Pons (tissue), 1 donor: ENCODE data around the gene RTKN.

ENCODE experiments used
- DNase-seq: peaks from one replicate; pipeline ENCODE4 v3.0.0-alpha.2; 2016; ENCODE audit warnings: low spot score

The RTKN gene

DNA sequence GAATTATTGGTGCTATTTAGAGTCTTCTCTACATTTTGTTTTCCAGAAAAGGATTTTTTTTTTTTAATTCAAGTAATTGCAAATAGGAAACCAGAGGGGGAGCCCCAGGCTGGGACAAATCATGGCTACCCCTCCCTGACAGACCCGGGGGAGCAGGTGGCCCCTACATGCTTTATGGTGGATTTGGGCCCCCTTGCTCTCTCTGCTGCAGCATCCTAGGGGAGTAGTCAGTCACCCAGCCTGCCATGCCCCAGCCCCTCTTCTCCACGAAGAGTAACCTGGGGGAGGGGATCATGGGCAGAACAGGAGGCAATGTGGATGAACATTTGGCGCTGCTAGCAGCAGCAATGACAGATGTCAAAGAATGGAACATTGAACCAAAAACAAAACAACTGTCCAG lies 25.0 kb downstream of the RTKN start:
- DNase-seq: no peak

DNA sequence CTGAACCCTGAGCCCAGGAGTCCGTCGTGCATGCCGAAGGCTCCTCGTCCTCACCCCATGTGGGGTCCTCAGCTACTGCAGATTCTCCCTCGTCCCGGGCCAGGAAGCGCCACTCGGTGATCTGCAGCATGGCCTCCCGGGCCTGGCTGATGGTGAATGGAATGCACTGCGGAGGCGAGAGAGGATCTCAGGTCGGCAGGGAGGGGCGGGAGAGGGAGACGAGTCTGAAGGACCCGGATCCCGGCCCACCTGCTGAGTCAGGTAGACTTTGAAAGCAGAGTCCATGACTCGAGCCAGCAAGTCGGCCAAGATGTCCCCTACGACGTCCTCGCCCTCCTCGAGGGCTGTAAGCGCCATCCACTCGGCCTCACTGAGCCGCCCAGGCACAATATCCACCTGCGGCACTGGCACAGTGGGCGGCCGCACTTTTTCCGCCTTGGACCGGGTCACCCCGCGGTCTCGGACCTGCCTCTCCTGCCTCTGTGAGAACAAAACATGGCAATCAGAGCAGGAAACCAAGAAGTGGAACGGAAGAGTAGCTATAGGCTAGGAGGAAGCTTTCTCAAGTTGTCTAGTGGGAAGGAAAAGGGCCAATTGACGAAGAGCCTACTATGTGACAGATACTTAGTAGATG lies 25.9 kb downstream of the RTKN start:
- DNase-seq: no peak

DNA sequence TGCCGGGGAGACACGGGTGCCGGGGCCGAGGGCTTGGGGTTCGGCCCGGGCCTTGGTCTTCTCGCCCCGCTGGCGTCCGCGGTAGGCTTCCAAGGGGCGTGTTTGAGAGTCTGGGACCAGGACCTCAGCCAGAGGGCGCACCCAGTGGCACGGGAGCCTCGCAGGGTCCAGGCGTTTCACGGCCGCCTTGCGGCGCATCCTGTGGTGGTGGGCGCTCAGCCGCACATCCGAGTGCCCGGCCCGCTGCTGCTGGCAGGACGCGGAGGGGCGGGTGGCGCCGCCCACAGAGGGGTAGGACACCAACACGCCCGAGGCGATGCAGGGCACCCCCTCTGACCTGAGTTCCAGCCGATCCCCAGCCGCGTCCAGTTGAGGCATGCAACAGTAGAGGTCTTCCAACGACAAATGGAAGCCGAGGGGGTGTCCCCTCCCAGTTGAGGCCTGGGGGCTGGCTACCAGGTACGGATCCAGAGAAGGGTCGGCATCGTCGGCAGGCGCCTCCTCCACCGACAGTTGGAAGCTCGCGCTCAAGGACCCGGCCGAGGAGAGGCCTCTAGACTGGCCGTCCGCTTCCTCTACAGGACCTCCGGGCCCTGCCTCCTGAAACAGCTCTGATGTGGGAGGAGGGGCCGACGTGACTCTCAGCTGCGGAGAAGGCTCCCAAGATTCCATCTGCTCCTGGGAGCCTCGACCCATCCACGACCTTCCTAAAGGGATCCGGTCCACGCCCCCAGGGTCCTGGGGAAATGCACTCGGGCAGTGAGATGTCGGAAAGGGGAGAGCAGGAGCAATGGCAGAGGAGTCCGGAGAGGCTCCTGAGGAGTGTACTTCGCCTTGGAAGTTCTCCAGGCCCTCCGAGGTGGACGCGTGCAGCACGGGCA lies 26.6 kb downstream of the RTKN start:
- no peak for DNase-seq

DNA sequence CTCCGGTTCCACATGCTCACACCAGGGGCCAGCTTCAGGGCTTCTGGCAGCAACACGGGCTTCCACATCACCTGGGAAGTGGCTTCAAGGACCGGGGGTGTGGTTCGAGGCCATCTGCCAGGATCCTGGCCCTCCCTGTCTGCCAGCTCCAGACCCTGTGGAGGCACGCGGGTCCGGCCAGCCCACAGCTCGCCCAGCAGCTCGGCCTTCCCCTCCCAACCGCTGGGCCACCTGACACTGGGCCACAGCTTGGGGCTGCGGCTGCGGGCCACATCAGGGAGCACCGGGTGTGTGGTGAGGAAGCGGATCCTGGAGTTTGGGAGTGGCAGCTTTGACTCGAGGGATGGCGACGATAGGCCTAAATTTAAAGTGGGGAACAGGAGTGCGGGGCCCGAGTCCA lies 27.3 kb downstream of the RTKN start:
- no peak for DNase-seq

DNA sequence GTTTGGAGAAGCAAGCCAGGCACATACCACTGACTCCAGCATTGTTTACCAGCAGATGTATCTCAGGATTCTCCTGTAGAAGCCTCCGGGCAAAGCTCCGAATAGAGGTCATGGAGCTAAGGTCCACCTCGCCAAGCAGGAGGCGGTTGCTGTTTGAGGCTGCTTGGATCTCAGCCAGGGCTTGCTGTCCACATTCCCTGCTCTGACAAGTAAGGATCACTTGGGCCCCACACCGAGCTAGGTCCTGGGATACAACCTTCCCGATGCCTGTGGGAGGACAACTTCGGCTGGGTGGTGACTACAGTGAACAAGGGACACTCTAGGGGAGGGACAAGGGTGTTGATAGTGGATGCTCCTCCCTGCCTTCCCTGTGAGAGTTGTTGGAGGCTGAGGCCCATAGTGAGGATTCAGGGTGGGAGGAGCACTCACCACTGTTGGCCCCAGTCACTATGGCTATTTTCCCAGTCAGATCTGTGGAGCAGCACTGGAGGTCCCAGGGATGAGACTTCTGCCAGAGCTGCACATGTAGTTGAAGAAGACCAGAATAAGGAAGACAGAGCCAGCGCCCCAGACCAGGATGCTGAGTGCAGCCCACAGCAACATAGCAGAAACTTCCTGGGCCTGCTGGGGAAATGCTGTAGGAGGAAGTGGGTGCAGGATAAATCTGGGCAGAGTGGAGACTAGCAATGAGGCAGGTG lies 28.6 kb downstream of the RTKN start:
- DNase-seq: no peak

DNA sequence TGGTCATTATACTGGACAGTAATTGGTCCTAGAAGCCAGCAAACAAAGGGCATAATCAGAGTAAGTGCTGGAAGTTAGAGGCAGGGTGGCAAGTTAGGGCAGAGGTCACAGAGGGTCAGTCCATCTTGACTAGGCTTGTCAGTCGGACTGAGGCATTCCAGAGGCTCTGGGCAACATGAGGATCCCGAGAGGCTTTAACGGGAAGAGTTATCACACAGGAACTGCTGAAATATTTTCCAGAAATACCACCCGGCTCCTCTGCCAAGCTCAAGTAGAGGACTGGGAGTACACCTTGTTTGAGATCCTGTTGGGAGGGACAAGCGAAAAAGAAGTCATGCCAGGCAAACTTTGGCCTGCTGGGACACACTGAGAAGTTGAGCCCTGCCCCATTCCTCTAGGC lies 34.1 kb downstream of the RTKN start:
- DNase-seq: no peak

DNA sequence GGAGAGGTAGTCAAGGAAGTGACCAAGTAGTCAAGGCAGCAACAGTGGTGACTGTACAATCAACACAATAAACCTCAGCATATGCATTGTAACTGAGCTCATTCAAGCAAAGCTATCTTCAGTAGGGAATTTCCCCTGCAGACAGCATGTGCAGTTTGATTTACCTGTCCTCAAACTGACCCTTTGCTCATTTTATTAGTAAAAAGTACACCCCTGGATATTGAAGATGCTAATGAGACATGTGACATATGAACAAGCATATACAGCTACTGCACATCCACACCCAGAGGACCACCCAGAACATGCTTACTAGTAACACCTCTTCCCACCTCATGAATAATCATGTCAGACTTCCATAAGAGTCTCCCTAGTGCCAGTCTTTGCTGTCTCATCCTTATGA lies 35.7 kb downstream of the RTKN start:
- no peak for DNase-seq

DNA sequence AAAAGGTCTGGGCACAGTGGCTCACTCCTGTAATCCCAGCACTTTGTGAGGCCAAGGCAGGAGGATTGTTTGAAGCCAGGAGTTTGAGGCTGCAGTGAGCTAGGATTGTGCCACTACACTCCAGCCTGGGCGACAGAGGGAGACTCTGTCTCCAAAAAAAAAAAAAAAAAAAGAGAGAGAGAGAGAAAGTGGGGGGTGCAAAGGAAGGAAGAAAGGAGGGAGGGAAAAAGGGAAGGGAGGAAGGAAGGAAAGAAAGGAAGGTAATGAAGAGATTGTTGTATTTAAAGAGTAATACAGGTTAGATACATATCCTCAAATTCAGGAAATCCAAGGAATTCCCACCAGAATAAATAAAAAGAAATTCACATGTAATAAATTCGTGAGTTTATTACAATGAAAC lies 39.8 kb downstream of the RTKN start:
- DNase-seq: no peak

DNA sequence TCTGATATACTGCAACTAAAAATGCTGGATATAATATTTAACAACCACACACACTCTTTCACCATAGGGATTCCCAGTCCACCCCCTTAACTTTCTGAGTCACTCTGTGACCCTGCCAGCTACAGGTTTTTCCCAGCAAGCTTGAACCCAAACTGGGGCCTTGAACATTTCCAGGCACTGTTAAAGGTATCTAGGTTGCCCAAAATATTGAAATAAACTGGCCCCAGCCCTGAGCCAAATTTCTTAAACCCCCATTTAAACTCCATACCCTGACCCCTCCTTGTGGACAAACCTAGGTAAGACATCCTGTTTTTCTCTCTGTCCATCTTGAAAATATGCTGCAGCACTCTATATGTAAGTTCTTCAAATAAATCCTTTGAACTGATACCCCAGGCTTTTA lies 42.0 kb downstream of the RTKN start:
- no peak for DNase-seq

DNA sequence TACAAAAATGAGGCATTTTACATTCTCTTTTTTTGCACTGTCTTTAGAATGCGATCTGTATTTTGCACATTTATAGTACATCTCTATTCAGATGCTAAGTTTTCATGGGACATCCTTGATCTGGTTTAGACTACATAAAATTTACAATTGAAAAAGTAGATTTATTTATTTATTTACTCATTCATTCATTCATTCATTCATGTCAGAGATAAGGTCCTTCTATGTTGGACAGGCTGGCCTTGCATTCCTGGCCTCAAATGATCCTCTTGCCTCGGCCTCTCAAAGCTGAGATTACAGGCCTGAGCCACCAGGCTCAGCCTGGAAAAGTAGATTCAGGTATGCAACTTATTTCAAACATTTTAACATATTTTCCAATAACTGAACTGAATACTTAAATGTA lies 45.6 kb downstream of the RTKN start:
- no peak for DNase-seq

DNA sequence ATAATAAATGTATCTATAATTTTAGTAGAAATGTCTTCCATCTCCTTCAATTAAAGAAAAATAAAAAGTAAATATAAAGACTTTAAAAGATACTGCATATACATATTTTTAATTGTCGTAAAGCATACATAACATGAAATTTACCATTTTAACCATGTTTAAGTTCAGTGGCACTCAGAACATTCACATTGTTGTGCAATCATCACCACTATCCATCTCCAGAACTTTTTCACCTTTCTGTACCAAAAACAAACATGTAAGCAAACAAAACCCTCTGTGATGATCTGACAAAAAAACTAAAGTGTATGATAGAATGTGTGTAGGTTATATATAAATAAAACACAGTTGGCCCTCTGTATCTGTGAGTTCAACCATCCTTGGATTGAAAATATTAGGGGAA lies 48.2 kb downstream of the RTKN start:
- DNase-seq: no peak

DNA sequence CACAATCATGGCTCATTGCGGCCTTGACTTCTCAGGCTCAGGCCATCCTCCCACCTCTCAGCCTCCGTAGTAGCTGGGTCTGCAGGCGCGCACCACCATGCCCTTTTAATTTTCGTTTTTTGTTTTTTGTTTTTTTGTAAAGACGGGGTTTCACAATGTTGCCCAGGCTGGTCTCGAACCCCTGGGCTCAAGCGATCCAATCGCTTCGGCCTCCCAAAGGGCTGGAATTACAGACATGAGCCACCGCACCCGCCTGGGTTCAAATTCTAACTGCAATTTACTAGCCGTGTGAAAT lies 49.3 kb downstream of the RTKN start:
- DNase-seq: no peak

DNA sequence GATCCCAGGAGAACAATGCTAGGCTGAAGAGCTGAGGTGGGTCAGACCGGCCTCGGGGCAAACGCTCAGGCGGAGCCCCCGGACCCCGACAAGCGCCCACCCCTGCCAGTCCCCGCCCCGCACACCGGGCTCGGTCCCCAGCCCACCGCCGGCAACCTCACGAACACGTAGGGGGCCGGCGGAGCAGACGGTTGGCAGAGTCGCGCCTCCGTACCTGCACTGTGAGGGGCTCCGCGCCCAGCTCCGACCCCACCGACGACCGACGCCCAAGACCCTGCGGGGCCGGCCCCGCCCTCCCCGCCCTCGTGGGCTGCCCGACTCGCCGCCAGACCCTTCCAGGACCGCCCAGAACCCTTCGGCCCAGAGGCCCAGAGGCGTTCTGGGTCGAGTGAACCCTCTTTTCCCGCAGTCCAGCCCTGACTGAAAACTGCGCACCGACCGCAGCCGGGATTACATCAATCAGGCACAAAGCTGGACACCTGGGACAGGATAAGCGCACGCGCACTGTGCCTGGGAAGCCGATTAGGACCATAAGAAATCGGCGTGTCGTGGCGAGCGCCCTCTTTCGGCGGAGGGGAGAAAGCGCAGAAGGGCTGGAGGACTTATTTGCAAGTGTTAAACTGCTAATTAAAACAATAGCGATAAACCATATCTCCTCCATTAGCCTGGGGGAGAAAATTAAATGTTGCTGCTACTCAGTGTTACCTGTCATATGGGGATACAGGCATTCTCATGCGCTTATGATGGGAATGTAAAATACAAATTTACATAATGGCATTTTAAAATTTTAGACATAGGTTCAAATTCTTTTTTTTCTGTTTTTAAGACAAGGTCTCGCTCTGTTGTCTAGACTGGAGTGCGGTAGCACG lies 49.9 kb downstream of the RTKN start:
- DNase-seq: peak; percentile 96

DNA sequence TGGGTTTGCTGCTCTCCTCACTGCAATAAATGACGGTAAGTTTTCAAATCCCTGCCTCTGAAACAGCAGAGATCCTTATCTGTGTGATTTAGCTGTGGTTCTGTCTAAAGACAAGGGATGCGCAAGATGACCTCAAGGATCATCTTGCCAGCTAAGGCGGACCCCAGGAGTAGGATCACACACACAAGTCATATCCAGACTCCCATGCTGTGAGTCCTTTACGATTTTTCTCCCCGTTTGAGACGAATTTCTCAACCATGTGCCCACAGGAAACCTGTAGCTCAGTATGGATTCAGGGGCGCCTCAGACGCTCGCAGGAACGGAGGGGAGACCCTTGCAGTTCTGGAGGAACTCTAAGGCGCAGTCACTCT lies 50.5 kb downstream of the RTKN start:
- DNase-seq: peak; percentile 44

DNA sequence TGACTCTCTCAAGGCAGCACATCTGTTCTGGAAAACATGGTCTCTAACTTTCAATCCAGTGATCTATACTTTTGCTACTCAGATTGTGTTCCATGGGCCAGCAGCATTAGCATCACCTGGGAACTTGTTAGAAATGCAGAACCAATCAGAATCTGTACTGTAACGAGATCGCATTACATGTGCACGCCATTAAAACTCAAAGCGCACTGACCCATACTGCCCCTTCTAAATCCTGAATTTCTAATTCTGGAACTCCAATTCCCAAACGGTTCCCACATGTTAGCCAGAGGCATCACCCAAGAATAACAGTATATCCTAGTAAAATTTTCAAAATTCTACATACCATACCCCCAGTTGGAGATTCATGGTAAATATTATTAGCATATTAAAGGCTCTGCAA lies 51.1 kb downstream of the RTKN start:
- DNase-seq: no peak

DNA sequence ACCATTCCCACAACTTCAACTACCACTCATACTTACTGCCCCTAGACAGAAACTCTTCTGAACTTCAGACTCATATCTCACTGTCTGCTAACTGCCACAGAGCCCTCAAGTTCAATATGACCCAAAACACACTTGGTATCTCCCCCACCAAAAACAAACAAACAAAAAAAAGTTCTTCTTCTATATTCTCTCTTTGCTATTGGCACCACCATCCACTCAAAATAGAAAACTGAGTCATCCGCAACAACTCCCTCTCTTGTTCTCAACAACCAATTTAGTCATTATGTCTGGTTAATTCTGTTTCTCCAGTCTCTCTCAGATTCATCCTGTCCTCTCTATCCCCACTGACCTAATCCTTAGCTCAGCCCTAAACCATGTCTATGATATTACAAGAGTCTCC lies 54.4 kb downstream of the RTKN start:
- DNase-seq: peak; percentile 70

DNA sequence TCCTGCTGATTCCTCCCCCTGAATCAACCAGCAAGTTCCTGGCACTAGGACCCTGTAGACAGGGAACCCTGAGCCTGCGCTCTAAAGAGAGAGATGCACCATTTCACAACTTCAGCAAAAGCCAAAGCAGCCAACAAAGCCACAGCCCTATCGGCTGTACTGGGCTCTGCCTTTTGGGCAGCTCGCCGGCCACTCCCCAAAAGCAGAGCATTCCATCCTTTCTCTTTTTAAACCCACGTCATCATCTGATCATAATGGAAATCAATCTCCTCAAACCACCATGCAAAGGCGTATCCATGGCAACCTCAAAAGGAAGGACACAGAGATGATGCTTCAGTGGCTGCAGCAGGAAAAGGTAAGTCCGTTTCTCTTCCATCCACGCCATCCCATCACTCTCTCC lies 56.3 kb downstream of the RTKN start:
- DNase-seq: peak; percentile 89

DNA sequence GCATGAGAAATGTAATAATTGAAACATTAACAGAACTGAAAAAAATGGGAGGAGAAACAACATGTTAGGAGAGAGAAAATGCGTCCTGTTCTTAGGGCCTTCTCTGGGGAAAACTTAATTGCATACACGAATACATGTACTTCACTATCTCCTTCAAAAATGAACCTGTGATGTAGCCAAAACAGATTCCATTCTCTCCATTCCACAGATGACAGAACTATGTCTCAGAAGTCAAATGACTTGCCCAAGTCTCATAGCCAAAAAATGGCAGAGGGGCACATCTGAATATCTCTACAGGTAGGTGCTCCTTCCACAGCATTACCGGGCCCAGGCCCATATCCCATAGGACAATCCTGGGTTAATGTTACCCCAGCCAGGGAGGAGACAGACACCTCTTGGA lies 57.7 kb downstream of the RTKN start:
- DNase-seq: no peak

DNA sequence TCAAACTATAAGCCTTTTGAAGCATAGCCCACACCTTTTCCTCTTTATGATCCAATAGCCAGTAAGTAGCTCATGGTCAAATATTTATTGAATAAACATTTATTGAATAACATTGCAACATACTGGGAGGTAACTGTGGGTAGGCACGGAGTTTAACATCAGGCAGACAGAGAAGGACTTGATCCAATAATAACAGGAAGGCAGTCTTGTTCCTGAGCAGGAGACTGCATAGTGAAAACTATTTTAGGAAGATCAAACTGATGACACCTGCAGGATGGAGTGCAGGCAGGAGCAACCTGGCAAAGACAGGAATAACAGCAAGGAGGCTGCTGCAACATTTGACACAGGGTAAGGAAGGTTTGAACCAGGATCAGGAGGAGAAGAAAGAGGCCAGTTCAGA lies 58.5 kb downstream of the RTKN start:
- no peak for DNase-seq

DNA sequence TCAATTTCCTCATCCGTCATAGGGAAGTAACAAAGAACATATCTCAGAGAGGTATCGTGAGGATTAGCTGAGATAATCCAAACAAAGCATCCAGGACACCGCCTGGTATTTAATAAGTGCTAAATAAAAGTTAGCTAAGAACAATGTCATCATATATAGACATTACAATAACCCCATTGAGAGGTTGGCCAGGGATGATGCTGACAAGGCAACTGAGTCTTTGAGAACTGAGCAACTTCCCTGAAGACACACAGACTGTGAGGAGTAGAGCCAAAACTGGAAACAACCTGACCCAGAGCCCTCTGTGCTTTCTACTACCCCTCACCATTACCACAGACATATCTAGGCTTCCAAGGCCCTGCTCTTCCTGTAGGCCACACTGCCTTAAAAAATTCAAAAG lies 60.0 kb downstream of the RTKN start:
- DNase-seq: no peak

DNA sequence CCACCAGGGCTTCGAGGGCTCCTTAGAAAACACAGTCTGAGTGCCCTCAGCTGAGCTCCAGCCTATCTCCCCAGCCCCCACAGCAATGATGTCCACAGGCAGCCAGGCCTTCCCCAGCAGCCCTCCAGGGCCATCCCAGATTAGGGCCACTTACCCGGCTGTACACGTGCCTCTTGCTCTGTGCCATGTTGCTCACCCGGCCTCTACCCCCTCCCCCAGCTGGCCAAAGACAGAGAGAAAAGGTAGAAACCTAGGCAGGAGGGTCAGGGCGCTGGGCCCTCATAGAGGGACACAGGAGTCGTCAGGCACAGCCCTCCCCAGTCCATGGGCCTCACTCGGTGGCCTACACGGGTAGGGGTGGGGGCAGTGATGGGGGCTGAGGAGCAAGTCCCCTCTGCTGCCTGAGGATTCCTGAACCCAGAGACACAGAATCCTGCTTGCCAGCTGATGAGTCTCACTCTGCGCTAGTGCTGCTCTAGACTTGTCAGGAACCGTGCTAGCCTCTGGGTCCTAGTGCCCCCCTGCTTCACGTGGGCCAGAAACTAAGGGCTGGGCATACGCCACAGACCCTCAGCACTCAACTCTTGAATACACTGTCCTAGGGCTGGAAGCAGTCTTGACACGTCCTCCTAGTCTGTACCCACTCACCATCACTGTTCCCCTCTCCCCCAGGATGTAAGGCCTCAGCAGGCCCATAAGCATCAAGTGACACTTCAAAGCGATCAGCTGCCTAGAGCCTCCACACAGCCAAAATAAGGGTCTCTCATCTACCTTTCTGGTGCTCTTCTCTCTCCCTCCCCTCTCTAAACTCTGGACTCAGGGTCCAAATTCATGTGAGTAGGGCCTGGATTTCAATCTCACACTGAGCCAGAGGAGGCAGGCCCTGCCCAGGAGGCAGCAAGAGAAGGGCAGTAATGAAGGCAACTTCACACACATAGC lies 61.6 kb downstream of the RTKN start, which contains the start of gene DCTN1:
Gene DCTN1 (minus strand): TSS at position 461 of the 939 bp plus-strand sequence. CDS start 274 bp downstream, at position 187.
- DNase-seq: peak; percentile 85
